ENCODE measurements around the gene LDHD. TPM values are rescaled to one million over a fixed set of nuclear protein-coding genes. Genes with fewer than 3 reads are reported as not detected.

The LDHD gene
- total and polyA plus RNA-seq, 3 experiments from 2014 or later: 0.10 TPM; not detected in 2

- Mint-ChIP-seq H3K4me1 (no peaks in the 10 kb centered on the region), H3K4me3 (no peak overlapping the region), H3K36me3 (no peaks in the 10 kb centered on the region), H3K9me3 (peaks cover 0 to 1% (median 0%) of the 10 kb centered on the region in 5 donors), H3K27ac (peak overlapping the region in 1 of 8 donors; percentile 43), H3K27me3 (no peaks in the 10 kb centered on the region)
- ChIA-PET CTCF (interaction anchor here (1.5 kb wide), 1 partner anchor 23 kb away, joined by 4 read pairs; no protein-coding TSS in a partner anchor), POLR2A (no interaction called here)
- no peak for DNase-seq
- no peak overlapping the region for H3K4me3 ChIP-seq (ENCODE audit: low read length)
- H3K4me1 ChIP-seq (ENCODE audit: insufficient read depth, low read length): no peaks in the 10 kb centered on the region
- no peak overlapping the region for H3K27ac ChIP-seq (ENCODE audit: low read depth, low read length)
- H3K27me3 ChIP-seq (ENCODE audit: insufficient read depth, low read length, poor library complexity, severe bottlenecking): no peaks in the 10 kb centered on the region
- no peaks in the 10 kb centered on the region for H3K9me3 ChIP-seq (ENCODE audit: low read length)
- no peaks in the 10 kb centered on the region for H3K36me3 ChIP-seq (ENCODE audit: insufficient read depth, low read length)
These were observed 29.1 kb downstream of the LDHD start for GRCh38 chr16:75087375-75087979.

DNA sequence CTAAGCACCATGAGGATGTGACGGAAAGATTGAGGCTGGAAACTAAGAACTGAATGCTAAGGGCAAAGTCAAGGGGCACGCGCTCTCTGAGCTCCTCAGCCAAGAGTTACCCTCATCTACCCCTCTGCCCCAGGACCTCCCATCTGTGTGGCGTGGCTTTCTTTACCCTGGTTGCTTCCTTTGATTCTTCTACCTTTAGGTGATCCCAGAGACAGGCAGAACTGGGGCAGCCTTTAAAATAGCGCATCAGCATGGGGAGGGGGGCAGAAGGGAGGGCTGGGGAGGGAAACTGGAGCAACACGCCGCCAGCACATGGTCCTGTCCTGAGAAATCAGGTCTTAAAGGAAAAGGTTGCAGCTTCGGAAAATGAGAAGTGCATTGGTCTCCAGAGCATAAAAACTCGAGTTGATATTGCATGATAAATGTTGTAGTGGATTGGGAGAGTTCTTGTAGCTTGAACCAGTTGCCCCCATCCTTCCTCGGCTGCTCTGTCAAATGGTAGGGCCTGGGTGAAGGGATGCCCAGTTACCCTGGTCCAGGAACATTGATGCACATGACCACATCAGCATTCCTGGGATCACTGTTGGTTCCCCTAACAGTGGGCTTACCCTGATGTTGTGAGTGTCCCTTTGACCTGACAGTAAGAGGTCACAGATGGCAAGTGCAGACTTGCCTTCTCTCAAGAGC is 29.7 kb downstream of the LDHD start:
- Mint-ChIP-seq H3K27ac (peak overlapping the region in 1 of 8 donors; percentile 74), H3K4me3 (no peak overlapping the region), H3K4me1 (no peaks in the 10 kb centered on the region), H3K9me3 (peaks cover 0 to 1% (median 0%) of the 10 kb centered on the region in 5 donors), H3K27me3 (no peaks in the 10 kb centered on the region), H3K36me3 (no peaks in the 10 kb centered on the region)
- ChIA-PET CTCF (interaction anchor here (1.5 kb wide), 1 partner anchor 24 kb away, joined by 4 read pairs; no protein-coding TSS in a partner anchor), POLR2A (no interaction called here)
- no peaks in the 10 kb centered on the region for H3K4me1 ChIP-seq (ENCODE audit: insufficient read depth, low read length)
- H3K36me3 ChIP-seq (ENCODE audit: insufficient read depth, low read length): no peaks in the 10 kb centered on the region
- H3K4me3 ChIP-seq (ENCODE audit: low read length): no peak overlapping the region
- no peaks in the 10 kb centered on the region for H3K9me3 ChIP-seq (ENCODE audit: low read length)
- H3K27me3 ChIP-seq (ENCODE audit: insufficient read depth, low read length, poor library complexity, severe bottlenecking): no peaks in the 10 kb centered on the region
- no peak overlapping the region for H3K27ac ChIP-seq (ENCODE audit: low read depth, low read length)
- no peak for DNase-seq

DNA sequence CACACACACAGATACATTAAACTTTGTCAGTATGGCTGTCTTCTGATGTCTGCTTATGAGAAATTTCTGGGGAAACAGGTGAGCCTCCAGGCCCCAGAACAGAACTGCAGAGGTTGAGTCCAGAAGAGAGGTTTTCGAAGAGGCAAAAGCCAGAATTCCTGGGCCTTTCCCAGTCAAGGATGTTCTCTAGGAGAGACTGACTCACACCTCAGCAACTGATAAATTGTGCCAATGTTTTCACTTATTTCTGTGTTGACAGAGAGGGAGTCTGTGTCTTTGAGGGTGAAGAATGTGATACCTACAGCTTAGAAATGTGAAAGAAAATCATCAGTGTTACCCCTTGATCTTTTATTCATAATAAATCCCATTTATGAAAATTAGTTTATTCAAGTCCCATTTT is 30.3 kb downstream of the LDHD start:
- H3K36me3 ChIP-seq (ENCODE audit: insufficient read depth, low read length): no peaks in the 10 kb centered on the region
- peak overlapping the region in 1 of 8 donors; percentile 48 for H3K27ac Mint-ChIP-seq
- H3K4me3 Mint-ChIP-seq: no peak overlapping the region
- H3K9me3 ChIP-seq (ENCODE audit: low read length): no peaks in the 10 kb centered on the region
- ChIA-PET POLR2A (no interaction called here), CTCF (no interaction called here)
- peaks cover 0 to 1% (median 0%) of the 10 kb centered on the region in 5 donors for H3K9me3 Mint-ChIP-seq
- H3K4me1 ChIP-seq (ENCODE audit: insufficient read depth, low read length): no peaks in the 10 kb centered on the region
- no peaks in the 10 kb centered on the region for H3K27me3 ChIP-seq (ENCODE audit: insufficient read depth, low read length, poor library complexity, severe bottlenecking)
- no peaks in the 10 kb centered on the region for H3K36me3 Mint-ChIP-seq
- H3K4me1 Mint-ChIP-seq: no peaks in the 10 kb centered on the region
- no peaks in the 10 kb centered on the region for H3K27me3 Mint-ChIP-seq
- no peak for DNase-seq
- H3K4me3 ChIP-seq (ENCODE audit: low read length): no peak overlapping the region
- no peak overlapping the region for H3K27ac ChIP-seq (ENCODE audit: low read depth, low read length)

DNA sequence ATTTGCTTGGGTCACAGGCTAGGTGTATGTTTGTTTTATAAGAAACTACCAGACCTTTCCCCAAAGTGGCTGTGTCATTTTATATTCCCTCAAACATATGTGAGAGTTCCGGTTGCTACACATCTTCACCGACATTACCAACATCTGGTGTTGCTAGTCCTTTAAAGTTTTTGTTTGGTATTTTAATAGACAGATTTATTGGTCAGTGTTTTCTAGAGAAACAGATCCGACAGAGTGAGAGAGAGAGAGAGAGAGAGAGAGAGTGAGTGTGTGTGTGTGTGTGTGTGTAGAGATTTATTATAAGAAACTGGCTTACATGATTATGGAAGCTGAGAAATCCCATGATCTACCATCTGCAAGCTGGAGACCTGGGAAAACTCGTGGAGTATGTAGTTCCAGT is 31.0 kb downstream of the LDHD start:
- no peaks in the 10 kb centered on the region for H3K4me1 ChIP-seq (ENCODE audit: insufficient read depth, low read length)
- no peaks in the 10 kb centered on the region for H3K36me3 Mint-ChIP-seq
- H3K27ac ChIP-seq (ENCODE audit: low read depth, low read length): no peak overlapping the region
- H3K9me3 Mint-ChIP-seq: peaks cover 0 to 1% (median 0%) of the 10 kb centered on the region in 5 donors
- H3K4me3 ChIP-seq (ENCODE audit: low read length): no peak overlapping the region
- H3K27ac Mint-ChIP-seq: peak overlapping the region in 1 of 8 donors; percentile 48
- DNase-seq: no peak
- H3K4me1 Mint-ChIP-seq: no peaks in the 10 kb centered on the region
- no peaks in the 10 kb centered on the region for H3K27me3 Mint-ChIP-seq
- H3K9me3 ChIP-seq (ENCODE audit: low read length): no peaks in the 10 kb centered on the region
- no peak overlapping the region for H3K4me3 Mint-ChIP-seq
- POLR2A ChIA-PET: no interaction called here
- H3K27me3 ChIP-seq (ENCODE audit: insufficient read depth, low read length, poor library complexity, severe bottlenecking): no peaks in the 10 kb centered on the region
- CTCF ChIA-PET: interaction anchor here (0.8 kb wide), 1 partner anchor 25 kb away, joined by 3 read pairs; no protein-coding TSS in a partner anchor
- no peaks in the 10 kb centered on the region for H3K36me3 ChIP-seq (ENCODE audit: insufficient read depth, low read length)

GRCh38 chr16:75083813-75084212 is 32.8 kb downstream of the LDHD start:
- Mint-ChIP-seq H3K4me3 (no peak overlapping the region), H3K36me3 (no peaks in the 10 kb centered on the region), H3K9me3 (peaks cover 0 to 1% (median 0%) of the 10 kb centered on the region in 5 donors), H3K27ac (peak overlapping the region in 3 of 8 donors; percentile 27 to 44 (median 29)), H3K27me3 (no peaks in the 10 kb centered on the region), H3K4me1 (no peaks in the 10 kb centered on the region)
- no peaks in the 10 kb centered on the region for H3K36me3 ChIP-seq (ENCODE audit: insufficient read depth, low read length)
- H3K4me3 ChIP-seq (ENCODE audit: low read length): no peak overlapping the region
- DNase-seq: no peak
- no peaks in the 10 kb centered on the region for H3K27me3 ChIP-seq (ENCODE audit: insufficient read depth, low read length, poor library complexity, severe bottlenecking)
- H3K9me3 ChIP-seq (ENCODE audit: low read length): no peaks in the 10 kb centered on the region
- H3K27ac ChIP-seq (ENCODE audit: low read depth, low read length): no peak overlapping the region
- CTCF ChIA-PET: no interaction called here
- POLR2A ChIA-PET: no interaction called here
- H3K4me1 ChIP-seq (ENCODE audit: insufficient read depth, low read length): no peaks in the 10 kb centered on the region

GRCh38 chr16:75081179-75081859 is 35.3 kb downstream of the LDHD start:
- CTCF ChIA-PET: no interaction called here
- peak overlapping the region in 2 of 8 donors; percentile 15 to 32 for H3K27ac Mint-ChIP-seq
- no peak for DNase-seq
- peaks cover 0 to 2% of the 10 kb centered on the region in 2 donors for H3K27me3 Mint-ChIP-seq
- H3K36me3 Mint-ChIP-seq: no peaks in the 10 kb centered on the region
- H3K36me3 ChIP-seq (ENCODE audit: insufficient read depth, low read length): no peaks in the 10 kb centered on the region
- H3K4me1 Mint-ChIP-seq: peaks cover 7 to 13% (median 12%) of the 10 kb centered on the region in 3 donors
- no peak overlapping the region for H3K4me3 ChIP-seq (ENCODE audit: low read length)
- H3K4me3 Mint-ChIP-seq: no peak overlapping the region
- POLR2A ChIA-PET: no interaction called here
- H3K27ac ChIP-seq (ENCODE audit: low read depth, low read length): no peak overlapping the region
- no peaks in the 10 kb centered on the region for H3K9me3 ChIP-seq (ENCODE audit: low read length)
- H3K4me1 ChIP-seq (ENCODE audit: insufficient read depth, low read length): peaks cover 15% of the 10 kb centered on the region
- H3K27me3 ChIP-seq (ENCODE audit: insufficient read depth, low read length, poor library complexity, severe bottlenecking): no peaks in the 10 kb centered on the region
- H3K9me3 Mint-ChIP-seq: peaks cover 0 to 1% (median 0%) of the 10 kb centered on the region in 5 donors

GRCh38 chr16:75080205-75081029 is 36.2 kb downstream of the LDHD start:
- H3K9me3 ChIP-seq (ENCODE audit: low read length): no peaks in the 10 kb centered on the region
- no peak overlapping the region for H3K4me3 Mint-ChIP-seq
- DNase-seq: no peak
- peaks cover 0 to 2% of the 10 kb centered on the region in 2 donors for H3K27me3 Mint-ChIP-seq
- no peak overlapping the region for H3K27ac ChIP-seq (ENCODE audit: low read depth, low read length)
- H3K27ac Mint-ChIP-seq: peak overlapping the region in 1 of 8 donors; percentile 39
- H3K4me3 ChIP-seq (ENCODE audit: low read length): no peak overlapping the region
- H3K4me1 ChIP-seq (ENCODE audit: insufficient read depth, low read length): peaks cover 24% of the 10 kb centered on the region
- H3K36me3 ChIP-seq (ENCODE audit: insufficient read depth, low read length): no peaks in the 10 kb centered on the region
- POLR2A ChIA-PET: no interaction called here
- CTCF ChIA-PET: no interaction called here
- no peaks in the 10 kb centered on the region for H3K36me3 Mint-ChIP-seq
- no peaks in the 10 kb centered on the region for H3K27me3 ChIP-seq (ENCODE audit: insufficient read depth, low read length, poor library complexity, severe bottlenecking)
- peaks cover 16 to 22% (median 21%) of the 10 kb centered on the region in 3 donors for H3K4me1 Mint-ChIP-seq
- no peaks in the 10 kb centered on the region for H3K9me3 Mint-ChIP-seq
